ENCODE data around the gene PRSS22. TPM values are rescaled to one million over a fixed set of nuclear protein-coding genes. Genes with fewer than 3 reads are reported as not detected.

The PRSS22 gene
- total RNA-seq, 1 donor from 2014 or later = not detected

GRCh38 chr16:2852003-2852730 is 5.8 kb downstream of the PRSS22 start:
- H3K27ac Mint-ChIP-seq = no peak overlapping the region
- TF ChIP-seq, protein P1, sequence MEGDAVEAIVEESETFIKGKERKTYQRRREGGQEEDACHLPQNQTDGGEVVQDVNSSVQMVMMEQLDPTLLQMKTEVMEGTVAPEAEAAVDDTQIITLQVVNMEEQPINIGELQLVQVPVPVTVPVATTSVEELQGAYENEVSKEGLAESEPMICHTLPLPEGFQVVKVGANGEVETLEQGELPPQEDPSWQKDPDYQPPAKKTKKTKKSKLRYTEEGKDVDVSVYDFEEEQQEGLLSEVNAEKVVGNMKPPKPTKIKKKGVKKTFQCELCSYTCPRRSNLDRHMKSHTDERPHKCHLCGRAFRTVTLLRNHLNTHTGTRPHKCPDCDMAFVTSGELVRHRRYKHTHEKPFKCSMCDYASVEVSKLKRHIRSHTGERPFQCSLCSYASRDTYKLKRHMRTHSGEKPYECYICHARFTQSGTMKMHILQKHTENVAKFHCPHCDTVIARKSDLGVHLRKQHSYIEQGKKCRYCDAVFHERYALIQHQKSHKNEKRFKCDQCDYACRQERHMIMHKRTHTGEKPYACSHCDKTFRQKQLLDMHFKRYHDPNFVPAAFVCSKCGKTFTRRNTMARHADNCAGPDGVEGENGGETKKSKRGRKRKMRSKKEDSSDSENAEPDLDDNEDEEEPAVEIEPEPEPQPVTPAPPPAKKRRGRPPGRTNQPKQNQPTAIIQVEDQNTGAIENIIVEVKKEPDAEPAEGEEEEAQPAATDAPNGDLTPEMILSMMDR (IDR thresholded peaks at IDR 0.05) = no peak
- intact Hi-C loops (cut with micrococcal nuclease) = no loop called here
- H3K4me1 Mint-ChIP-seq = no peaks in the 10 kb centered on the region
- H3K36me3 Mint-ChIP-seq (ENCODE audit: low read depth) = no peaks in the 10 kb centered on the region
- DNase-seq = no peak
- peaks cover 10% of the 10 kb centered on the region for H3K9me3 Mint-ChIP-seq
- CTCF ChIA-PET = no interaction called here
- POLR2A ChIA-PET = interaction anchor here (0.5 kb wide), 1 partner anchor 167 kb away, joined by 4 read pairs; no protein-coding TSS in a partner anchor
- no peak for ATAC-seq (ENCODE audit: low read depth)
- H3K27me3 Mint-ChIP-seq = peaks cover 27% of the 10 kb centered on the region
- no peak overlapping the region for H3K4me3 Mint-ChIP-seq

GRCh38 chr16:2848933-2849725 is 8.8 kb downstream of the PRSS22 start:
- Mint-ChIP-seq H3K36me3 (ENCODE audit: low read depth) (no peaks in the 10 kb centered on the region), H3K9me3 (peaks cover 3% of the 10 kb centered on the region), H3K4me3 (no peak overlapping the region), H3K27ac (no peak overlapping the region), H3K4me1 (no peaks in the 10 kb centered on the region), H3K27me3 (peaks cover 18% of the 10 kb centered on the region)
- TF ChIP-seq, protein P1 (IDR thresholded peaks at IDR 0.05) = no peak
- CTCF ChIA-PET = no interaction called here
- intact Hi-C loops (cut with micrococcal nuclease) = no loop called here
- POLR2A ChIA-PET = interaction anchor here (0.6 kb wide), 1 partner anchor 1199 kb away, joined by 4 read pairs; no protein-coding TSS in a partner anchor
- DNase-seq (no peak), ATAC-seq (ENCODE audit: low read depth) (no peak)

- Mint-ChIP-seq H3K4me1 (peaks cover 9% of the 10 kb centered on the region), H3K27me3 (peaks cover 16% of the 10 kb centered on the region), H3K4me3 (no peak overlapping the region), H3K36me3 (ENCODE audit: low read depth) (no peaks in the 10 kb centered on the region), H3K27ac (no peak overlapping the region), H3K9me3 (no peaks in the 10 kb centered on the region)
- DNase-seq = no peak
- intact Hi-C loops (cut with micrococcal nuclease) = no loop called here
- TF ChIP-seq, protein P1 (IDR thresholded peaks at IDR 0.05) = no peak
- ATAC-seq (ENCODE audit: low read depth) = no peak
- ChIA-PET CTCF (no interaction called here), POLR2A (no interaction called here)
These were observed 11.3 kb downstream of the PRSS22 start for GRCh38 chr16:2846511-2847310.

GRCh38 chr16:2845116-2845515 is 12.9 kb downstream of the PRSS22 start:
- intact Hi-C loops (cut with micrococcal nuclease) = no loop called here
- CTCF ChIA-PET = no interaction called here
- peaks cover 13% of the 10 kb centered on the region for H3K27me3 Mint-ChIP-seq
- TF ChIP-seq, protein P1 (IDR thresholded peaks at IDR 0.05) = no peak
- DNase-seq (no peak), ATAC-seq (ENCODE audit: low read depth) (no peak)
- no peak overlapping the region for H3K4me3 Mint-ChIP-seq
- POLR2A ChIA-PET = no interaction called here
- H3K9me3 Mint-ChIP-seq = no peaks in the 10 kb centered on the region
- peaks cover 15% of the 10 kb centered on the region for H3K4me1 Mint-ChIP-seq
- no peak overlapping the region for H3K27ac Mint-ChIP-seq
- no peaks in the 10 kb centered on the region for H3K36me3 Mint-ChIP-seq (ENCODE audit: low read depth)

DNA sequence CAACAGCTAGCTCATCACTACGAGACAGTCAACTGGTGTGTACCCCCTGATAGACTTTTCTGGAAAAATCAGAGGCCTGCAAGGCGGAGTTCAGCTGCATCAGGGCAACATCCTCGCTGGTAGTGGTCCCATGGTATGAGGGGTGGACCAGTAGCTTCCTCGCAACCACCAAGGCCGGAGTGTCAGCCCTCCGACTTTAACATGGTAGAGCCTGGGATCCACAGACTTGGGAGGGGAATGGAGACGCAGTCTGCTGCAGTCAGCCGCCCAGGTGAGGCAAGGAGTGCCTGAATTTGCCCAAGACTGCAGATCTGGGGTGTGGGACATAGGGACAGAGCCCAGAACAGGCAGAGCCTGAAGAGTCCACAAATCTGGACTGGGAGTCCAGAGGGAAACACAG is 14.4 kb downstream of the PRSS22 start:
- no peak overlapping the region for H3K27ac Mint-ChIP-seq
- ATAC-seq (ENCODE audit: low read depth) (no peak), DNase-seq (no peak)
- intact Hi-C loops (cut with micrococcal nuclease) = no loop called here
- POLR2A ChIA-PET = no interaction called here
- TF ChIP-seq, protein P1 (IDR thresholded peaks at IDR 0.05) = no peak
- H3K4me3 Mint-ChIP-seq = no peak overlapping the region
- CTCF ChIA-PET = no interaction called here
- H3K9me3 Mint-ChIP-seq = no peaks in the 10 kb centered on the region
- no peaks in the 10 kb centered on the region for H3K36me3 Mint-ChIP-seq (ENCODE audit: low read depth)
- peaks cover 15% of the 10 kb centered on the region for H3K4me1 Mint-ChIP-seq
- peaks cover 4% of the 10 kb centered on the region for H3K27me3 Mint-ChIP-seq
